Thyroid gland (tissue), 4 donors: ENCODE results near the gene RAB30.

Source experiments
- POLR2A ChIP-seq, 2 donors: fragments of 450-650 bp; IDR thresholded peaks; one replicate each; pipeline ENCODE4 v1.6.1; 2017; ENCODE audit warnings: antibody characterized with exemption in 2 of 2, mild to moderate bottlenecking in 2 of 2, moderate library complexity in 1 of 2
- TF ChIP-seq, protein P1 (sequence below), 6 experiments: fragments of 200-600 bp in 3 of 6; fragments of 450-650 bp in 3 of 6; sonication (generic) in 3 of 6; IDR thresholded peaks; one replicate each; pipeline ENCODE4 v1.5.1; 2016 to 2019; ENCODE audit warnings: antibody characterized with exemption in 6 of 6, mild to moderate bottlenecking in 2 of 6, inconsistent platforms in 1 of 6, moderate library complexity in 1 of 6

DNA sequence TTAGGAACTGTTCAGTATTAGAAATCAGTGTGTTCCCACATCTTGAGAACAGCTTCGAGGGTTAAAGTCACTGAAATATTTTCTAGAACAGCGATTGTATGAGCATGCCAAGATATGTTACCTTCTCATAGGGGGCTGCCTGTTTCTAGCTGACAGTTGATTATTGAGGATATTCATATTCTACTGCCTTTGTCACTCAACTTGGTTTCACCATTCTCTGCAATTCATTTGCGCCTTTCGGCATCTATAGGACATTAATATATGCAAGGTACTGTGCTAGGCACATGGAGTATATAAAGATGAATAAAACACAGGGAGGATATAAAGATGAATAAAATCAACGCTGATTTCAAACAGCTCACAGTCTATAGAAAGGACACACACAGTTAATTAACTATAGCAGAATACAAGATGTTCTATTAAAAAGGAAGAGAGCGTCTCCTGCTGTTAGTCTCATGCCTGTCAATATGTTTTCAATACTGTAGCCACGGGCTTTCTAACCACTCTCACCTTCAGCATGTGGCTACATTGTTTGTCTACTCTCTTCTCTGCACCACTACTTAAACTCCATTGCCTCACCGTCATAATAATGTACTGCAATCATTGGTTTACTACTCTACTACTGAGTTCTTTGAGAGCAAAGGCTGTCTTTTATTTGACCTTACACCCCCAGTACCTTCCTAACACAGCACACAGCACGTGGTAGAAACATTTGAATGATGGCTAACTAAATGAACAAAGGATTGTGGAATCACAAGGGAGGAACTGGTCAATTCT is 81.9 kb downstream of the RAB30 start:
- TF ChIP-seq, protein P1, sequence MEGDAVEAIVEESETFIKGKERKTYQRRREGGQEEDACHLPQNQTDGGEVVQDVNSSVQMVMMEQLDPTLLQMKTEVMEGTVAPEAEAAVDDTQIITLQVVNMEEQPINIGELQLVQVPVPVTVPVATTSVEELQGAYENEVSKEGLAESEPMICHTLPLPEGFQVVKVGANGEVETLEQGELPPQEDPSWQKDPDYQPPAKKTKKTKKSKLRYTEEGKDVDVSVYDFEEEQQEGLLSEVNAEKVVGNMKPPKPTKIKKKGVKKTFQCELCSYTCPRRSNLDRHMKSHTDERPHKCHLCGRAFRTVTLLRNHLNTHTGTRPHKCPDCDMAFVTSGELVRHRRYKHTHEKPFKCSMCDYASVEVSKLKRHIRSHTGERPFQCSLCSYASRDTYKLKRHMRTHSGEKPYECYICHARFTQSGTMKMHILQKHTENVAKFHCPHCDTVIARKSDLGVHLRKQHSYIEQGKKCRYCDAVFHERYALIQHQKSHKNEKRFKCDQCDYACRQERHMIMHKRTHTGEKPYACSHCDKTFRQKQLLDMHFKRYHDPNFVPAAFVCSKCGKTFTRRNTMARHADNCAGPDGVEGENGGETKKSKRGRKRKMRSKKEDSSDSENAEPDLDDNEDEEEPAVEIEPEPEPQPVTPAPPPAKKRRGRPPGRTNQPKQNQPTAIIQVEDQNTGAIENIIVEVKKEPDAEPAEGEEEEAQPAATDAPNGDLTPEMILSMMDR (IDR thresholded peaks at IDR 0.05) = no peak
- TF ChIP-seq POLR2A (IDR thresholded peaks at IDR 0.05) = no peak
